ENCODE results near the gene FGFR3.

The FGFR3 gene

GRCh38 chr4:1762264-1763010 lies 30.7 kb upstream of the FGFR3 start:
- Mint-ChIP-seq H3K27ac (no peak overlapping the region), H3K4me3 (no peak overlapping the region), H3K27me3 (peaks cover 48% of the 10 kb centered on the region), H3K9me3 (no peaks in the 10 kb centered on the region), H3K4me1 (peaks cover 10% of the 10 kb centered on the region)
- ATAC-seq (no peak), DNase-seq (no peak)

- H3K9me3 Mint-ChIP-seq: no peaks in the 10 kb centered on the region
Measured at GRCh38 chr4:1763070-1763549, 30.0 kb upstream of the FGFR3 start.

GRCh38 chr4:1763550-1764080 lies 29.5 kb upstream of the FGFR3 start:
- no peak overlapping the region for H3K27ac Mint-ChIP-seq
- peaks cover 14% of the 10 kb centered on the region for H3K4me1 Mint-ChIP-seq
- DNase-seq (no peak), ATAC-seq (no peak)
- H3K9me3 Mint-ChIP-seq: no peaks in the 10 kb centered on the region
- H3K4me3 Mint-ChIP-seq: no peak overlapping the region
- peaks cover 59% of the 10 kb centered on the region for H3K27me3 Mint-ChIP-seq

More at GRCh38 chr4:1763070-1763549, 30.0 kb upstream of the FGFR3 start:
- peaks cover 54% of the 10 kb centered on the region for H3K27me3 Mint-ChIP-seq
- no peak for ATAC-seq
- no peak overlapping the region for H3K27ac Mint-ChIP-seq
- H3K4me3 Mint-ChIP-seq: no peak overlapping the region
- peaks cover 10% of the 10 kb centered on the region for H3K4me1 Mint-ChIP-seq
- no peak for DNase-seq

GRCh38 chr4:1764670-1765069 lies 28.4 kb upstream of the FGFR3 start:
- Mint-ChIP-seq H3K9me3 (no peaks in the 10 kb centered on the region), H3K4me3 (no peak overlapping the region), H3K27me3 (peaks cover 69% of the 10 kb centered on the region), H3K4me1 (peaks cover 13% of the 10 kb centered on the region), H3K27ac (no peak overlapping the region)
- no peak for DNase-seq
- no peak for ATAC-seq

GRCh38 chr4:1765409-1766072 lies 27.6 kb upstream of the FGFR3 start:
- Mint-ChIP-seq H3K4me3 (no peak overlapping the region), H3K4me1 (peaks cover 6% of the 10 kb centered on the region), H3K27me3 (peaks cover 72% of the 10 kb centered on the region), H3K9me3 (no peaks in the 10 kb centered on the region), H3K27ac (peak overlapping the region in 1 of 2 donors; percentile 56)
- ATAC-seq (no peak), DNase-seq (no peak)

GRCh38 chr4:1766106-1767060 lies 26.7 kb upstream of the FGFR3 start:
- Mint-ChIP-seq H3K4me1 (peaks cover 14% of the 10 kb centered on the region), H3K27me3 (peaks cover 72% of the 10 kb centered on the region), H3K27ac (no peak overlapping the region), H3K9me3 (no peaks in the 10 kb centered on the region), H3K4me3 (no peak overlapping the region)
- DNase-seq (no peak), ATAC-seq (no peak)

- H3K4me1 Mint-ChIP-seq: peaks cover 22% of the 10 kb centered on the region
- peaks cover 65% of the 10 kb centered on the region for H3K27me3 Mint-ChIP-seq
- no peak overlapping the region for H3K27ac Mint-ChIP-seq
- no peak for DNase-seq
- H3K9me3 Mint-ChIP-seq: no peaks in the 10 kb centered on the region
- no peak for ATAC-seq
- H3K4me3 Mint-ChIP-seq: no peak overlapping the region
Measured at GRCh38 chr4:1767061-1767769, 25.9 kb upstream of the FGFR3 start.

- ATAC-seq (peak; percentile 17), DNase-seq (no peak)
- H3K4me3 Mint-ChIP-seq: peak overlapping the region; percentile 60 to 74
- no peaks in the 10 kb centered on the region for H3K9me3 Mint-ChIP-seq
- no peak overlapping the region for H3K27ac Mint-ChIP-seq
- H3K27me3 Mint-ChIP-seq: peaks cover 59% of the 10 kb centered on the region
- peaks cover 22% of the 10 kb centered on the region for H3K4me1 Mint-ChIP-seq
Measured at GRCh38 chr4:1767770-1768366, 25.2 kb upstream of the FGFR3 start.

- Mint-ChIP-seq H3K4me1 (peaks cover 22% of the 10 kb centered on the region), H3K27me3 (peaks cover 52% of the 10 kb centered on the region), H3K27ac (no peak overlapping the region), H3K9me3 (no peaks in the 10 kb centered on the region), H3K4me3 (peak overlapping the region in 1 of 2 donors; percentile 60)
- no peak for DNase-seq
- no peak for ATAC-seq
Measured at GRCh38 chr4:1768367-1769034, 24.6 kb upstream of the FGFR3 start.

GRCh38 chr4:1769692-1770091 lies 23.4 kb upstream of the FGFR3 start:
- ATAC-seq: no peak

GRCh38 chr4:1770245-1770644 lies 22.8 kb upstream of the FGFR3 start:
- DNase-seq (no peak), ATAC-seq (no peak)
- Mint-ChIP-seq H3K4me3 (no peak overlapping the region), H3K9me3 (no peaks in the 10 kb centered on the region), H3K27me3 (peaks cover 43% of the 10 kb centered on the region), H3K4me1 (peaks cover 22% of the 10 kb centered on the region), H3K27ac (no peak overlapping the region)

More at GRCh38 chr4:1769692-1770091, 23.4 kb upstream of the FGFR3 start:
- Mint-ChIP-seq H3K27ac (no peak overlapping the region), H3K27me3 (peaks cover 48% of the 10 kb centered on the region), H3K9me3 (no peaks in the 10 kb centered on the region), H3K4me3 (no peak overlapping the region), H3K4me1 (peaks cover 22% of the 10 kb centered on the region)
- DNase-seq: no peak

GRCh38 chr4:1770791-1771231 lies 22.3 kb upstream of the FGFR3 start:
- ATAC-seq: no peak
- Mint-ChIP-seq H3K27ac (no peak overlapping the region), H3K9me3 (no peaks in the 10 kb centered on the region), H3K4me3 (no peak overlapping the region), H3K4me1 (peaks cover 22% of the 10 kb centered on the region), H3K27me3 (peaks cover 37% of the 10 kb centered on the region)
- DNase-seq: no peak

- Mint-ChIP-seq H3K4me1 (peaks cover 22% of the 10 kb centered on the region), H3K9me3 (no peaks in the 10 kb centered on the region), H3K27ac (no peak overlapping the region), H3K27me3 (peaks cover 32% of the 10 kb centered on the region), H3K4me3 (peak overlapping the region in 1 of 2 donors; percentile 41)
- peak; percentile 55 for ATAC-seq
- peak in 1 of 2 donors; percentile 47 for DNase-seq
Measured at GRCh38 chr4:1771555-1772305, 21.4 kb upstream of the FGFR3 start.

All from stimulated activated naive CD8-positive, alpha-beta T cell treated with anti-CD3 and anti-CD28 coated beads, Interleukin-15, amount 100 ng/mL, for 72 hours (primary cell).